NCI-H526 treated with DMSO at 0.1 percent for 48 hours (cell line): ENCODE data around the gene GPS1.

Experiments
- DNase-seq: peaks from one replicate; lab custom pipeline; 2025; lab: John Stamatoyannopoulos, UW

GPS1 gene

GRCh38 chr17:82079001-82079677 is 27.4 kb downstream of the GPS1 start:
- no peak for DNase-seq

- DNase-seq, result no peak
These were observed 28.5 kb downstream of the GPS1 start for GRCh38 chr17:82080048-82080788.

GRCh38 chr17:82080789-82081464 is 29.2 kb downstream of the GPS1 start:
- DNase-seq, result no peak

GRCh38 chr17:82081546-82081945 is 29.8 kb downstream of the GPS1 start:
- DNase-seq, result no peak

GRCh38 chr17:82081966-82082365 is 30.3 kb downstream of the GPS1 start:
- DNase-seq, result no peak

- DNase-seq, result no peak
These were observed 30.8 kb downstream of the GPS1 start for GRCh38 chr17:82082456-82082855.

GRCh38 chr17:82083009-82083408 is 31.3 kb downstream of the GPS1 start:
- no peak for DNase-seq

GRCh38 chr17:82083533-82084359 is 32.0 kb downstream of the GPS1 start:
- DNase-seq, result no peak

- DNase-seq, result no peak
These were observed 32.8 kb downstream of the GPS1 start for GRCh38 chr17:82084373-82085030.

- no peak for DNase-seq
These were observed 33.5 kb downstream of the GPS1 start for GRCh38 chr17:82085031-82085861.

GRCh38 chr17:82085931-82086764 is 34.5 kb downstream of the GPS1 start:
- DNase-seq, result no peak

- no peak for DNase-seq
These were observed 35.5 kb downstream of the GPS1 start for GRCh38 chr17:82086941-82087906.

- DNase-seq, result no peak
These were observed 36.5 kb downstream of the GPS1 start for GRCh38 chr17:82087961-82088837.

GRCh38 chr17:82088838-82089722 is 37.4 kb downstream of the GPS1 start:
- DNase-seq, result no peak

- no peak for DNase-seq
These were observed 38.2 kb downstream of the GPS1 start for GRCh38 chr17:82089723-82090548.
